Neural cell (in vitro differentiated cells): ENCODE measurements around the gene ERI2. TPM values are rescaled to one million over a fixed set of nuclear protein-coding genes. Genes with fewer than 3 reads are reported as not detected.
A peak's percentile ranks its signal among the peaks of the same experiment; 100 is the strongest.

Experiments used
- H2AFZ ChIP-seq: fragments of 200-600, 300-800 bp; sonication (generic), shearing (Covaris generic); 2 replicates; pipeline ENCODE4 v1.6.0; 2014; ENCODE audit warnings: low read depth, mild to moderate bottlenecking, antibody characterized with exemption, low read length, moderate library complexity
- H3F3A ChIP-seq: fragments of 200-600 bp; shearing (Covaris generic); 2 replicates; pipeline ENCODE4 v1.6.1; 2016; ENCODE audit warnings: mild to moderate bottlenecking, moderate library complexity, mixed read lengths, antibody characterized with exemption, low read length; ENCODE audit not compliant: insufficient read depth, poor library complexity, severe bottlenecking
- H3K27ac ChIP-seq: fragments of 200-600, 300-800 bp; sonication (generic), shearing (Covaris generic); 2 replicates; pipeline ENCODE4 v1.5.1; 2014; ENCODE audit warnings: mild to moderate bottlenecking, low read length, moderate library complexity
- H3K27me3 ChIP-seq: fragments of 300-800, 200-600 bp; sonication (generic), shearing (Covaris generic); 2 replicates; pipeline ENCODE4 v1.6.0; 2014; ENCODE audit warnings: mild to moderate bottlenecking, low read depth, low read length, moderate library complexity; ENCODE audit not compliant: insufficient read depth
- H3K36me3 ChIP-seq: fragments of 300-800, 200-600 bp; sonication (generic), shearing (Covaris generic); 2 replicates; pipeline ENCODE4 v1.5.1; 2014; ENCODE audit warnings: mild to moderate bottlenecking, antibody characterized with exemption, low read length, moderate library complexity; ENCODE audit not compliant: insufficient read depth
- H3K4me2 ChIP-seq: fragments of 300-800, 200-600 bp; sonication (generic), shearing (Covaris generic); 2 replicates; pipeline ENCODE4 v1.6.0; 2014; ENCODE audit warnings: mild to moderate bottlenecking, low read length
- H3K4me3 ChIP-seq: fragments of 300-800, 200-600 bp; sonication (generic), shearing (Covaris generic); 2 replicates; pipeline ENCODE4 v1.5.1; 2014; ENCODE audit warnings: mild to moderate bottlenecking, low read length, moderate library complexity
- H3K79me2 ChIP-seq: fragments of 200-600 bp; shearing (Covaris generic); replicated peaks from 2 replicates; pipeline ENCODE4 v1.6.0; 2014; ENCODE audit warnings: mild to moderate bottlenecking, low read length, moderate library complexity; ENCODE audit not compliant: insufficient read depth
- H3K9ac ChIP-seq: fragments of 300-800, 200-600 bp; sonication (generic), shearing (Covaris generic); 2 replicates; pipeline ENCODE4 v1.6.1; 2016; ENCODE audit warnings: mild to moderate bottlenecking, low read length, mixed read lengths
- H3K9me2 ChIP-seq: fragments of 200-600 bp; shearing (Covaris generic); 2 replicates; pipeline ENCODE4 v1.6.1; 2016; ENCODE audit warnings: mild to moderate bottlenecking, low read length, mixed read lengths; ENCODE audit not compliant: insufficient read depth
- H3K9me3 ChIP-seq: fragments of 200-600, 300-800 bp; sonication (generic), shearing (Covaris generic); 2 replicates; pipeline ENCODE4 v1.6.1; 2016; ENCODE audit warnings: mild to moderate bottlenecking, mixed run types, low read length, moderate library complexity, mixed read lengths
- H4K20me1 ChIP-seq: fragments of 200-600 bp; shearing (Covaris generic); 2 replicates; pipeline ENCODE4 v1.6.1; 2016; ENCODE audit warnings: mild to moderate bottlenecking, mixed run types; ENCODE audit not compliant: insufficient read depth
- CTCF ChIP-seq: fragments of 450-650 bp; IDR thresholded peaks from 2 replicates; pipeline ENCODE4 v1.5.1; 2014; ENCODE audit warnings: antibody characterized with exemption, mild to moderate bottlenecking, moderate library complexity; ENCODE audit not compliant: poor library complexity, severe bottlenecking
- EP300 ChIP-seq: fragments of 450-650 bp; conservative IDR thresholded peaks from 2 replicates; pipeline ENCODE4 v1.6.1; 2014; ENCODE audit warnings: antibody characterized with exemption, mild to moderate bottlenecking, moderate library complexity; ENCODE audit not compliant: poor library complexity, severe bottlenecking
- EZH2 ChIP-seq: fragments of 200-600, 300-800 bp; shearing (Covaris generic), sonication (generic); IDR thresholded peaks from 2 replicates; pipeline ENCODE4 v1.6.1; 2014; ENCODE audit warnings: antibody characterized with exemption, low read length, borderline replicate concordance, mild to moderate bottlenecking; ENCODE audit not compliant: insufficient read depth, poor library complexity, severe bottlenecking
- MXI1 ChIP-seq: fragments of 450-650 bp; conservative IDR thresholded peaks from 2 replicates; pipeline ENCODE4 v1.6.1; 2014; ENCODE audit warnings: antibody characterized with exemption, mild to moderate bottlenecking; ENCODE audit not compliant: poor library complexity, severe bottlenecking
- POLR2AphosphoS5 ChIP-seq: IDR thresholded peaks from 2 replicates; pipeline ENCODE4 v1.6.1; 2012
- RAD21 ChIP-seq: fragments of 450-650 bp; conservative IDR thresholded peaks from 2 replicates; pipeline ENCODE4 v1.6.1; 2014; ENCODE audit warnings: antibody characterized with exemption, mild to moderate bottlenecking, moderate library complexity
- REST ChIP-seq: IDR thresholded peaks from 2 replicates; pipeline ENCODE4 v1.6.1; 2012; ENCODE audit warnings: borderline replicate concordance
- SMC3 ChIP-seq: fragments of 450-650 bp; conservative IDR thresholded peaks from 2 replicates; pipeline ENCODE4 v1.6.1; 2014; ENCODE audit warnings: antibody characterized with exemption, mild to moderate bottlenecking, moderate library complexity; ENCODE audit not compliant: poor library complexity
- TAF1 ChIP-seq: IDR thresholded peaks from 2 replicates; pipeline ENCODE4 v1.6.1; 2012; ENCODE audit warnings: low read depth
- polyA minus RNA-seq: library from RNA; depleted of rRNA, polyadenylated mRNA; stranded (reverse); fragments of >200 nt; gene quantifications from 2 replicates; pipeline ENCODE4 v1.2.3, GENCODE V29; 2014
- polyA plus RNA-seq: library from polyadenylated mRNA; depleted of rRNA; stranded (reverse); fragments of >200 nt; gene quantifications from 2 replicates; pipeline ENCODE4 v1.2.3, GENCODE V29; 2014

Gene ERI2
- polyA plus RNA-seq (17.0 and 46.9 TPM in 2 replicates), polyA minus RNA-seq (20.9 and 33.5 TPM in 2 replicates)

- Histone ChIP-seq H3K4me2 (peak within 1 kb of the TSS; percentile 90), H3K9me3 (no peaks in the 10 kb centered on the region), H3K4me3 (peak within 1 kb of the TSS; percentile 96), H3K9ac (peak within 1 kb of the TSS; percentile 75), H3K36me3 (no peaks in the 10 kb centered on the region), H3K27me3 (no peaks in the 10 kb centered on the region), H2AFZ (peak within 1 kb of the TSS; percentile 99), H3K27ac (peak within 1 kb of the TSS; percentile 76), H3K9me2 (no peaks in the 10 kb centered on the region), H3K79me2 (no peaks in the 10 kb centered on the region), H4K20me1 (no peaks in the 10 kb centered on the region), H3F3A (no peaks in the 10 kb centered on the region)
- TF ChIP-seq CTCF, result peak; percentile 74
- no peak for TF ChIP-seq EZH2
- peak; percentile 55 for TF ChIP-seq SMC3
- TF ChIP-seq MXI1, result peak; percentile 98
- TF ChIP-seq POLR2AphosphoS5, result peak; percentile 71
- TF ChIP-seq REST, result peak; percentile 80
- TF ChIP-seq EP300, result peak; percentile 41
- no peak for TF ChIP-seq RAD21
- TF ChIP-seq TAF1, result no peak
Measured at GRCh38 chr16:20806168-20807050, at the start of gene ERI2, which contains the start of gene REXO5. Gene ERI2 (minus strand): TSS chr16:20806472. CDS start chr16:20806430, 42 bp downstream. Gene REXO5 (plus strand): TSS chr16:20806527. CDS start chr16:20806954, 427 bp downstream.

GRCh38 chr16:20854963-20855362 lies 48.7 kb upstream of the ERI2 start:
- H3K9me2 ChIP-seq, result no peaks in the 10 kb centered on the region
- H3K4me3 ChIP-seq, result no peak overlapping the region
- no peaks in the 10 kb centered on the region for H3K9me3 ChIP-seq
- no peak for TF ChIP-seq EZH2
- no peak for TF ChIP-seq REST
- no peak for TF ChIP-seq RAD21
- TF ChIP-seq CTCF, result no peak
- no peak for TF ChIP-seq SMC3
- no peaks in the 10 kb centered on the region for H3K79me2 ChIP-seq
- no peak overlapping the region for H3K4me2 ChIP-seq
- H3K9ac ChIP-seq, result no peak overlapping the region
- no peak overlapping the region for H3K27ac ChIP-seq
- H4K20me1 ChIP-seq, result no peaks in the 10 kb centered on the region
- peaks cover 15% of the 10 kb centered on the region for H3K36me3 ChIP-seq
- no peak overlapping the region for H2AFZ ChIP-seq
- no peaks in the 10 kb centered on the region for H3F3A ChIP-seq
- H3K27me3 ChIP-seq, result no peaks in the 10 kb centered on the region
